Middle frontal gyrus (tissue), 1 donor: ENCODE measurements around the gene PYCR2.
"Not testable (repeated sequence)": the region's sequence is repeated elsewhere in the genome, so short reads cannot be mapped to it uniquely, and the experiment has no call there.

ENCODE experiments used
- DNase-seq: peaks from one replicate; pipeline ENCODE4 v3.0.0-alpha.2; 2015; ENCODE audit warnings: low spot score; ENCODE audit errors: extremely low spot score

PYCR2 gene

GRCh38 chr1:225892307-225892706 lies 31.7 kb downstream of the PYCR2 start:
- DNase-seq: no peak

- no peak for DNase-seq
Observed at GRCh38 chr1:225891229-225891972, 32.6 kb downstream of the PYCR2 start.

- DNase-seq: no peak
Observed at GRCh38 chr1:225890346-225891228, 33.5 kb downstream of the PYCR2 start.

GRCh38 chr1:225889743-225890142 lies 34.3 kb downstream of the PYCR2 start:
- DNase-seq: no peak

GRCh38 chr1:225888898-225889601 lies 35.0 kb downstream of the PYCR2 start, which contains the start of gene LEFTY1:
TSS of gene LEFTY1 (minus strand) at chr1:225889146. CDS start at chr1:225889066, 80 bp downstream.
- DNase-seq: no peak

GRCh38 chr1:225888289-225888897 lies 35.7 kb downstream of the PYCR2 start:
- DNase-seq: no peak

- DNase-seq: not testable (repeated sequence)
Observed at GRCh38 chr1:225887554-225888288, 36.3 kb downstream of the PYCR2 start.

- DNase-seq: no peak
Observed at GRCh38 chr1:225887030-225887314, 37.1 kb downstream of the PYCR2 start.

GRCh38 chr1:225886159-225887029 lies 37.7 kb downstream of the PYCR2 start:
- no peak for DNase-seq

- DNase-seq: no peak
Observed at GRCh38 chr1:225885336-225885735, 38.7 kb downstream of the PYCR2 start.

GRCh38 chr1:225883616-225884265 lies 40.3 kb downstream of the PYCR2 start:
- no peak for DNase-seq

- no peak for DNase-seq
Observed at GRCh38 chr1:225882694-225883615, 41.1 kb downstream of the PYCR2 start.

GRCh38 chr1:225881959-225882693 lies 41.9 kb downstream of the PYCR2 start, which contains the start of gene TMEM63A:
TSS of gene TMEM63A (minus strand) at chr1:225882380. CDS start at chr1:225877580, 4,800 bp downstream.
- peak; percentile 64 for DNase-seq

GRCh38 chr1:225881081-225881958 lies 42.7 kb downstream of the PYCR2 start:
- no peak for DNase-seq

- no peak for DNase-seq
Observed at GRCh38 chr1:225880636-225881035, 43.4 kb downstream of the PYCR2 start.

GRCh38 chr1:225880222-225880588 lies 43.8 kb downstream of the PYCR2 start:
- DNase-seq: no peak
